CD8-positive, alpha-beta memory T cell (primary cell): ENCODE measurements around the gene HSPB3. TPM values are rescaled to one million over a fixed set of nuclear protein-coding genes. Genes with fewer than 3 reads are reported as not detected.
"Not testable (repeated sequence)": the region's sequence is repeated elsewhere in the genome, so short reads cannot be mapped to it uniquely, and the experiment has no call there.

Experiments used
- CTCF ChIA-PET: fragments of 350-600 bp; sonication (Branson Sonifier 250); formaldehyde crosslinking; loops from one replicate; lab custom pipeline; 2021; ENCODE audit warnings: antibody characterized with exemption; lab: Charles Lee
- POLR2A ChIA-PET: fragments of 350-600 bp; sonication (Branson Sonifier 250); formaldehyde crosslinking; loops from one replicate; lab custom pipeline; 2021; ENCODE audit warnings: antibody characterized with exemption; lab: Charles Lee
- DNase-seq, 5 donors: peaks; one replicate each; pipeline versions ENCODE4 v3.0.0 to v3.0.0-alpha.2; 2020 to 2022; ENCODE audit warnings: mixed read lengths in 1 of 5
- H3K27ac ChIP-seq: one replicate; pipeline ENCODE4 v1.7.0; 2013; ENCODE audit warnings: low read depth, mild to moderate bottlenecking, low read length, moderate library complexity
- H3K27me3 ChIP-seq: 2 replicates; pipeline ENCODE4 v1.7.0; 2013; ENCODE audit warnings: low read length, mild to moderate bottlenecking; ENCODE audit not compliant: insufficient read depth, poor library complexity, severe bottlenecking
- H3K36me3 ChIP-seq: 2 replicates; pipeline ENCODE4 v1.7.0; 2013; ENCODE audit warnings: mild to moderate bottlenecking, low read length, moderate library complexity; ENCODE audit not compliant: insufficient read depth
- H3K4me1 ChIP-seq: 2 replicates; pipeline ENCODE4 v1.7.0; 2013; ENCODE audit warnings: mild to moderate bottlenecking, low read length, moderate library complexity; ENCODE audit not compliant: insufficient read depth
- H3K4me3 ChIP-seq: 2 replicates; pipeline ENCODE4 v1.7.0; 2013; ENCODE audit warnings: mild to moderate bottlenecking, low read length
- H3K9me3 ChIP-seq: 2 replicates; pipeline ENCODE4 v1.7.0; 2013; ENCODE audit warnings: mild to moderate bottlenecking, low read length
- H3K27ac Mint-ChIP-seq, 8 donors: one replicate each; pipeline ENCODE4 v1.8.0; 2020 to 2021; ENCODE audit warnings: mixed read lengths in 8 of 8, mild to moderate bottlenecking in 6 of 8, inconsistent platforms in 3 of 8, moderate library complexity in 3 of 8
- H3K27me3 Mint-ChIP-seq, 2 donors: one replicate each; pipeline ENCODE4 v1.8.0; 2020 to 2021; ENCODE audit warnings: mixed read lengths in 2 of 2, mild to moderate bottlenecking in 1 of 2, moderate library complexity in 1 of 2
- H3K36me3 Mint-ChIP-seq, 3 donors: one replicate each; pipeline ENCODE4 v1.8.0; 2020 to 2021; ENCODE audit warnings: mixed read lengths in 3 of 3, inconsistent platforms in 1 of 3, mild to moderate bottlenecking in 1 of 3
- H3K4me1 Mint-ChIP-seq, 3 donors: one replicate each; pipeline ENCODE4 v1.8.0; 2020 to 2021; ENCODE audit warnings: mixed read lengths in 3 of 3, inconsistent platforms in 1 of 3, mild to moderate bottlenecking in 1 of 3
- H3K4me3 Mint-ChIP-seq, 7 donors: one replicate each; pipeline ENCODE4 v1.8.0; 2020 to 2021; ENCODE audit warnings: mixed read lengths in 7 of 7, mild to moderate bottlenecking in 6 of 7, moderate library complexity in 4 of 7, inconsistent platforms in 2 of 7
- H3K9me3 Mint-ChIP-seq, 5 donors: one replicate each; pipeline ENCODE4 v1.8.0; 2020 to 2022; ENCODE audit warnings: mixed read lengths in 5 of 5, mild to moderate bottlenecking in 3 of 5, moderate library complexity in 2 of 5, inconsistent platforms in 1 of 5
- polyA plus RNA-seq: library from polyadenylated mRNA; unstranded; fragments of 300-500 nt; fragmentation: Illumina TruSeq; gene quantifications from one replicate; pipeline ENCODE4 v1.2.3, GENCODE V29; 2021
- total RNA-seq, 2 experiments: library from RNA; stranded (reverse); gene quantifications; one replicate each; pipeline ENCODE4 v1.2.3, GENCODE V29; 2021

HSPB3 gene, protein sequence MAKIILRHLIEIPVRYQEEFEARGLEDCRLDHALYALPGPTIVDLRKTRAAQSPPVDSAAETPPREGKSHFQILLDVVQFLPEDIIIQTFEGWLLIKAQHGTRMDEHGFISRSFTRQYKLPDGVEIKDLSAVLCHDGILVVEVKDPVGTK
- total RNA-seq = not detected
- polyA plus RNA-seq = not detected

DNA sequence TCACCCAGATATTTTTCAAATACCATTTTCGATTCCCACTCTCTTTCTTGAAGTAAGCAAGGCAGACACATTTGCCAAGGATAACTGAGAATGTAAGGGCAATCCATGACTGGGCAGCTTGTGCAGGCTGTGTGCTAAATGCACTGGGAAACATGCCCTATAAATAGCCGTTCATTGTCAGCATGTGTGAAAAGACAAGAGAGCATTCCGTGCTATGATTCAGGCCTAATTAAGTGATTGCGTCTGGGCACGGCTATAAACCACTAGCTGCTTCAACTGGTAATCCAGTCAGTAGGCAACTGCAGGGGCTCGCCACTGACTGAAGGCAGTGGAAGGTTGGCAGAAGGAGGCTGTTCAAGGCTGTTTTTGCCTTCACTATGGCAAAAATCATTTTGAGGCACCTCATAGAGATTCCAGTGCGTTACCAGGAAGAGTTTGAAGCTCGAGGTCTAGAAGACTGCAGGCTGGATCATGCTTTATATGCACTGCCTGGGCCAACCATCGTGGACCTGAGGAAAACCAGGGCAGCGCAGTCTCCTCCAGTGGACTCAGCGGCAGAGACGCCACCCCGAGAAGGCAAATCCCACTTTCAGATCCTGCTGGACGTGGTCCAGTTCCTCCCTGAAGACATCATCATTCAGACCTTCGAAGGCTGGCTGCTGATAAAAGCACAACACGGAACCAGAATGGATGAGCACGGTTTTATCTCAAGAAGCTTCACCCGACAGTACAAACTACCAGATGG, at the start of gene HSPB3:
TSS of gene HSPB3 (plus strand) at position 287 of the 745 bp plus-strand sequence. CDS start at position 378, 91 bp downstream.
- no peaks in the 10 kb centered on the region for H3K9me3 ChIP-seq
- no peak within 1 kb of the TSS for H3K27ac Mint-ChIP-seq
- H3K27ac ChIP-seq = no peak within 1 kb of the TSS
- H3K4me3 ChIP-seq = no peak within 1 kb of the TSS
- H3K4me1 Mint-ChIP-seq = no peaks in the 10 kb centered on the region
- no peak within 1 kb of the TSS for H3K4me3 Mint-ChIP-seq
- no peaks in the 10 kb centered on the region for H3K4me1 ChIP-seq
- no peaks in the 10 kb centered on the region for H3K36me3 ChIP-seq
- POLR2A ChIA-PET = no interaction called here
- DNase-seq = no peak
- CTCF ChIA-PET = no interaction called here
- H3K27me3 Mint-ChIP-seq = peaks cover 11 to 44% of the 10 kb centered on the region in 2 donors
- no peaks in the 10 kb centered on the region for H3K27me3 ChIP-seq
- peaks cover 0 to 1% (median 0%) of the 10 kb centered on the region in 3 donors for H3K36me3 Mint-ChIP-seq
- peaks cover 0 to 8% (median 2%) of the 10 kb centered on the region in 5 donors for H3K9me3 Mint-ChIP-seq

GRCh38 chr5:54411176-54411575, 44.3 kb upstream of the HSPB3 start:
- H3K4me1 ChIP-seq = no peaks in the 10 kb centered on the region
- Mint-ChIP-seq H3K4me3 (no peak overlapping the region), H3K36me3 (no peaks in the 10 kb centered on the region), H3K9me3 (no peaks in the 10 kb centered on the region), H3K4me1 (no peaks in the 10 kb centered on the region), H3K27ac (no peak overlapping the region), H3K27me3 (peaks cover 11 to 35% of the 10 kb centered on the region in 2 donors)
- H3K27ac ChIP-seq = no peak overlapping the region
- no peaks in the 10 kb centered on the region for H3K36me3 ChIP-seq
- CTCF ChIA-PET = interaction anchor here (2.3 to 2.5 kb wide), 2 partner anchors 8 to 168 kb away, joined by 7 to 8 read pairs; no protein-coding TSS in a partner anchor
- H3K27me3 ChIP-seq = no peaks in the 10 kb centered on the region
- H3K4me3 ChIP-seq = no peak overlapping the region
- no peak for DNase-seq
- POLR2A ChIA-PET = no interaction called here
- no peaks in the 10 kb centered on the region for H3K9me3 ChIP-seq

GRCh38 chr5:54412913-54413312, 42.6 kb upstream of the HSPB3 start:
- H3K4me3 ChIP-seq = no peak overlapping the region
- no peak overlapping the region for H3K4me3 Mint-ChIP-seq
- H3K27me3 ChIP-seq = no peaks in the 10 kb centered on the region
- no peaks in the 10 kb centered on the region for H3K36me3 Mint-ChIP-seq
- H3K9me3 ChIP-seq = no peaks in the 10 kb centered on the region
- no peak overlapping the region for H3K27ac ChIP-seq
- H3K4me1 ChIP-seq = no peaks in the 10 kb centered on the region
- DNase-seq = no peak
- no peaks in the 10 kb centered on the region for H3K4me1 Mint-ChIP-seq
- no peak overlapping the region for H3K27ac Mint-ChIP-seq
- ChIA-PET POLR2A (no interaction called here), CTCF (no interaction called here)
- no peaks in the 10 kb centered on the region for H3K9me3 Mint-ChIP-seq
- peaks cover 6 to 27% of the 10 kb centered on the region in 2 donors for H3K27me3 Mint-ChIP-seq
- no peaks in the 10 kb centered on the region for H3K36me3 ChIP-seq

DNA sequence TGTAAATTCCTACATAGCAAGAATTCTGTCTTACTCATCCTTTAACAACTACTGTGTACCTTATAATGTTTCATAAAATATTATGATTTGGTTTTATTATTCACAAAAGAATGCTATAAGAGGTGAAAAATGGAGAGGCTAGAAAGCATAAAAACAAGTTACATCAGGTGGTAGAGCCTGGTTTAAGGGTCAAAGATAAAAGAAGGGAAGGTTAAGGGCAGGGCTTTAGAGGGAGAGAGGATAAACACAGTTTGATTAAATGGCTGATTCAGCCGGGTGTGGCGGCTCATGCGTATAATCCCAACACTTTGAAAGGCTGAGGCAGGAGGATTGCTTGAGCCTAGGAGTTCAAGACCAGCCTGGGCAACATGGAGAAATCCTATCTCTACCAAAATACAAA, 40.4 kb upstream of the HSPB3 start:
- no peak overlapping the region for H3K4me3 Mint-ChIP-seq
- no peak overlapping the region for H3K27ac Mint-ChIP-seq
- Histone ChIP-seq H3K9me3 (no peaks in the 10 kb centered on the region), H3K4me3 (no peak overlapping the region), H3K27me3 (no peaks in the 10 kb centered on the region), H3K36me3 (no peaks in the 10 kb centered on the region), H3K27ac (no peak overlapping the region), H3K4me1 (no peaks in the 10 kb centered on the region)
- H3K9me3 Mint-ChIP-seq = no peaks in the 10 kb centered on the region
- peaks cover 2 to 23% of the 10 kb centered on the region in 2 donors for H3K27me3 Mint-ChIP-seq
- ChIA-PET POLR2A (no interaction called here), CTCF (no interaction called here)
- no peaks in the 10 kb centered on the region for H3K36me3 Mint-ChIP-seq
- H3K4me1 Mint-ChIP-seq = no peaks in the 10 kb centered on the region
- DNase-seq = no peak

DNA sequence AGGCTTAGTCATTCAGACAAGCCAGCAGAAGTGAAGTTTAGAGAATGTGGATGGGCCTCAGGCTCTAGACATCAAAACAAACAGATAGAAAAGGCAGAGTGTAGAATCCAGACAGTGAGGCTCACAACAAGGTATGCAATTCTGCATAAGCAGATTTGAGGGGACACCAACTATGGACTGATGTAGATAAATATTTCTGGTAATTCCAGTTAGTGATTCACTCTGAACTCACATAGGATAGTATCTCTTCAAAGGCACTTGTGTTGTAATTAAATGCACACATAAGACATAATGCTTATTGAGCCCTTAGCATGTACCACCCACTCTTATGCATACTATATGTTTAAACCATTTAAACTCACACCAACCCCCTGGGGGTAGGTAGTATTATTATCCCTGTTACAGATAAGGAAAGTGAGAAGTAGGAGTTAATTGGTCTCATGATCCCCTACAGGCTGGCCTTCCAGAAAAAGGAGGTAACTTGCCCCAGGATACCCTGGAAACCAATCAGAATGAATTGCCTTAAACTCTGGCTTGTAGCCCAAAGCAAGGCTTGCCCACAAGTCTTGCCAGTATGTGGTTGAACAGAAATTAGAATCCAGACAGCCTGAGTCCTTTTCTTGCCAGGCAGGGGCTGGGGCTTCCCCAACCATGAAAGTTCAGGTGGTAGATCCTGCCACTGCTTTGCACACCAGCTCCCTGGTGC, 39.5 kb upstream of the HSPB3 start:
- no peaks in the 10 kb centered on the region for H3K9me3 Mint-ChIP-seq
- no peak overlapping the region for H3K4me3 Mint-ChIP-seq
- no peaks in the 10 kb centered on the region for H3K9me3 ChIP-seq
- H3K4me1 Mint-ChIP-seq = no peaks in the 10 kb centered on the region
- H3K4me3 ChIP-seq = no peak overlapping the region
- no peak overlapping the region for H3K27ac ChIP-seq
- CTCF ChIA-PET = no interaction called here
- no peaks in the 10 kb centered on the region for H3K27me3 ChIP-seq
- H3K27ac Mint-ChIP-seq = no peak overlapping the region
- H3K4me1 ChIP-seq = no peaks in the 10 kb centered on the region
- H3K36me3 ChIP-seq = no peaks in the 10 kb centered on the region
- H3K27me3 Mint-ChIP-seq = peaks cover 2 to 16% of the 10 kb centered on the region in 2 donors
- POLR2A ChIA-PET = no interaction called here
- DNase-seq = no peak
- H3K36me3 Mint-ChIP-seq = no peaks in the 10 kb centered on the region

GRCh38 chr5:54419573-54420423, 35.7 kb upstream of the HSPB3 start:
- H3K27me3 Mint-ChIP-seq, H3K9me3 Mint-ChIP-seq, H3K36me3 ChIP-seq, H3K4me1 Mint-ChIP-seq, H3K4me3 Mint-ChIP-seq, H3K27me3 ChIP-seq, H3K9me3 ChIP-seq, H3K27ac ChIP-seq, POLR2A ChIA-PET, H3K4me1 ChIP-seq, H3K4me3 ChIP-seq, H3K36me3 Mint-ChIP-seq, H3K27ac Mint-ChIP-seq: not testable (repeated sequence)
- DNase-seq = peak in 3 of 5 donors; percentile 3 to 32 (median 30)
- CTCF ChIA-PET = interaction anchor here (0.6 to 1.6 kb wide), 15 partner anchors 9 to 429 kb away, joined by 3 to 13 read pairs (median 4); no protein-coding TSS in a partner anchor

DNA sequence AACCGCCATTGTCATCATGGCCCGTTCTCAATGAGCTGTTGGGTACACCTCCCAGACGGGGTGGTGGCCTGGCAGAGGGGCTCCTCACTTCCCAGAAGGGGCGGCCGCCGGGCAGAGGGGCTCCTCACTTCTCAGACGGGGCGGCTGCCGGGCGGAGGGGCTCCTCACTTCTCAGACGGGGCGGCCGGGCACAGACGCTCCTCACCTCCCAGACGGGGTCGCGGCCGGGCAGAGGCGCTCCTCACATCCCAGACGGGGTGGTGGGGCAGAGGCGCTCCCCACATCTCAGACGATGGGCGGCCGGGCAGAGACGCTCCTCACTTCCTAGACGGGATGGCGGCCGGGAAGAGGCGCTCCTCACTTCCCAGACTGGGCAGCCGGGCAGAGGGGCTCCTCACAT, 35.0 kb upstream of the HSPB3 start:
- POLR2A ChIA-PET, H3K27me3 ChIP-seq, H3K9me3 ChIP-seq, H3K4me1 Mint-ChIP-seq, H3K4me3 ChIP-seq, H3K36me3 Mint-ChIP-seq, H3K4me1 ChIP-seq, DNase-seq, H3K9me3 Mint-ChIP-seq, H3K27ac Mint-ChIP-seq, H3K4me3 Mint-ChIP-seq, H3K27ac ChIP-seq, H3K36me3 ChIP-seq: not testable (repeated sequence)
- H3K27me3 Mint-ChIP-seq = peaks cover 6 to 15% of the 10 kb centered on the region in 2 donors
- CTCF ChIA-PET = interaction anchor here (1.6 kb wide), 1 partner anchor 177 kb away, joined by 13 read pairs; no protein-coding TSS in a partner anchor
